GM12865 (cell line): Measurements from ENCODE around the gene PODNL1.

Experiments
- DNase-seq: peaks from one replicate; pipeline ENCODE4 v3.0.0; 2010; ENCODE audit warnings: low read depth
- H3K4me3 ChIP-seq: 2 replicates; pipeline ENCODE4 v1.5.1; 2011; ENCODE audit warnings: mild to moderate bottlenecking, low read depth, low read length, control low read depth
- TF ChIP-seq, protein P1 (sequence below): IDR thresholded peaks from 2 replicates; pipeline ENCODE4 v1.5.1; 2011; ENCODE audit warnings: low read length, control low read depth, low read depth, inconsistent platforms; ENCODE audit not compliant: insufficient read depth; ENCODE audit errors: missing control alignments

The PODNL1 gene

DNA sequence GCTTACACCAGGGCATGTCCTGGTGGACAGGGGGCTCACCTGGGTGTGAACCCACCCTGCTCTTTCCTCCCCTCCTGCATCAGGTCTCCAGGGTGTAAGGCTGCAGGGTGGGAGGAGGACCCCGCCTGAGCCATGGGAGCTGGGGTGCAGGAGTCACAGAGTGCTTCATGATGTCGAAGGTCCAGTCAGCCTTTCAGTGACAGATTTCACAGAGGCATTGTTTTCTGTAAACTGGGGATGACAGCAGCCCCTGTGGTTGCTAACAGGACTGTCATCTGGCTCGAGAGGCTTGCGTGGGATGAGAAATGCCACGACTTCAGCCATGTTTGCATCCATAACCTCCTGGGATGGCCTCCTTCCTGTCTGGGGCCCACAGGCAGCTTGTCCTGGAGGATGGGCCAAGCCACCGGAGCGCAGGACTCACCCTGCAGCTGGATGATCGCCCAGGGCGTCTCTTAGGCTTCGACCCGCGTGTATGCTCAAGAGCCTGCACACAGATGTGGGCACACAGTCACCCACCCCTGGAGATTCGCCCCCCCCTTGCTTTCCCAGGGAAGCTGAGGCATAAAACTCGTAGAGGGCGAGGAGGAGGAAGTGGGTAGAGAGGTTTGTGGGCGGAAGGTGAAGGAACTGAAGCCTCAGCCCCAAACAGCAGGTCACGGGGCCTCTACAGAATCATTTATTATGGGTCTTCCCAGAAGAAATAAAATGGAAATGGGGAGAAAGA, 56.4 kb downstream of the PODNL1 start:
- TF ChIP-seq, protein P1, sequence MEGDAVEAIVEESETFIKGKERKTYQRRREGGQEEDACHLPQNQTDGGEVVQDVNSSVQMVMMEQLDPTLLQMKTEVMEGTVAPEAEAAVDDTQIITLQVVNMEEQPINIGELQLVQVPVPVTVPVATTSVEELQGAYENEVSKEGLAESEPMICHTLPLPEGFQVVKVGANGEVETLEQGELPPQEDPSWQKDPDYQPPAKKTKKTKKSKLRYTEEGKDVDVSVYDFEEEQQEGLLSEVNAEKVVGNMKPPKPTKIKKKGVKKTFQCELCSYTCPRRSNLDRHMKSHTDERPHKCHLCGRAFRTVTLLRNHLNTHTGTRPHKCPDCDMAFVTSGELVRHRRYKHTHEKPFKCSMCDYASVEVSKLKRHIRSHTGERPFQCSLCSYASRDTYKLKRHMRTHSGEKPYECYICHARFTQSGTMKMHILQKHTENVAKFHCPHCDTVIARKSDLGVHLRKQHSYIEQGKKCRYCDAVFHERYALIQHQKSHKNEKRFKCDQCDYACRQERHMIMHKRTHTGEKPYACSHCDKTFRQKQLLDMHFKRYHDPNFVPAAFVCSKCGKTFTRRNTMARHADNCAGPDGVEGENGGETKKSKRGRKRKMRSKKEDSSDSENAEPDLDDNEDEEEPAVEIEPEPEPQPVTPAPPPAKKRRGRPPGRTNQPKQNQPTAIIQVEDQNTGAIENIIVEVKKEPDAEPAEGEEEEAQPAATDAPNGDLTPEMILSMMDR: no peak
- H3K4me3 ChIP-seq: no peak overlapping the region
- peak; percentile 35 for DNase-seq

DNA sequence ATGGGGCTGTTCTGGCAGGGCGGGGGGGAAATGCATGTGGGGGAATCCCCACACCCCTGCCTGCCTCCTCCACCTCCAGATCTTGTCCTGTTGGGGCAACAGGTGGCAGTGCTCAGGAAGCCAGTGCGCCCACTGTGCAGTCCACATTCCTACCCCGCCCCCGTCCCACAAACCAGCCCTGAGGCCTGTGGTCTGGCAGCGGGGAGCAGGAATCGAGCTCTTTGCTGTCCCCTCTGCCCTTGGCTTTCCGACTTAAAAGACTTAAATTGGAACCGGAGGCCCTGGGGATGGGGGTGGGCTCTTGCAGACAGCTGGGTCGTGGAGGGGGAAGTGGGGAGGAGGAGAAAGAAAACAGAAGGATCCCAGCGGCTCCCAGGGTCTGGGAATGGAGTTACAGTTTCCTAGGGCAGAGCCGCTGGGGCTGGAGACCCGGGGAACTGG, 56.9 kb downstream of the PODNL1 start:
- TF ChIP-seq, protein P1: no peak
- DNase-seq: no peak
- no peak overlapping the region for H3K4me3 ChIP-seq
